ENCODE data around the gene BCAP31.

Gene BCAP31

GRCh38 chrX:153672531-153673427, 51.4 kb downstream of the BCAP31 start:
- TF ChIP-seq CTCF (conservative IDR thresholded peaks at IDR 0.05), result no peak
- no peak overlapping the region for H3K27ac ChIP-seq

- no peak overlapping the region for H3K27ac ChIP-seq
- TF ChIP-seq CTCF (conservative IDR thresholded peaks at IDR 0.05), result no peak
Observed at GRCh38 chrX:153671589-153672530, 52.3 kb downstream of the BCAP31 start.

GRCh38 chrX:153670748-153671588, 53.2 kb downstream of the BCAP31 start:
- no peak overlapping the region for H3K27ac ChIP-seq
- TF ChIP-seq CTCF (conservative IDR thresholded peaks at IDR 0.05), result no peak

- H3K27ac ChIP-seq, result no peak overlapping the region
- TF ChIP-seq CTCF (conservative IDR thresholded peaks at IDR 0.05), result no peak
Observed at GRCh38 chrX:153669901-153670731, 54.1 kb downstream of the BCAP31 start.

- no peak overlapping the region for H3K27ac ChIP-seq
- TF ChIP-seq CTCF (conservative IDR thresholded peaks at IDR 0.05), result peak; percentile 78
Observed at GRCh38 chrX:153669174-153669890, 54.9 kb downstream of the BCAP31 start.
